OCI-LY7 (cell line): Measurements from ENCODE around the gene VENTX. TPM values are rescaled to one million over a fixed set of nuclear protein-coding genes. Genes with fewer than 3 reads are reported as not detected.

Source experiments
- BruUV-seq: library from RNA; stranded (reverse); fragments of 400-500 nt; replicated peaks from 2 replicates; lab custom pipeline; 2021; lab: Mats Ljungman, UMichigan
- CTCF ChIA-PET: fragments of 300-600 bp; sonication (Branson Sonifier 250); formaldehyde crosslinking; loops from one replicate; lab custom pipeline; 2022; ENCODE audit warnings: antibody characterized with exemption; ENCODE audit not compliant: unreplicated experiment; lab: Charles Lee
- POLR2A ChIA-PET: fragments of 300-600 bp; sonication (Branson Sonifier 250); formaldehyde crosslinking; loops from one replicate; lab custom pipeline; 2022; ENCODE audit warnings: antibody characterized with exemption; lab: Charles Lee
- DNase-seq: peaks from one replicate; pipeline ENCODE4 v3.0.0-alpha.2; 2015; ENCODE audit warnings: low spot score
- H2AFZ ChIP-seq: fragments of 200-600 bp; sonication (generic), shearing (Covaris generic); 2 replicates; pipeline ENCODE4 v1.6.1; 2014; ENCODE audit warnings: mild to moderate bottlenecking, antibody characterized with exemption, low read length, moderate library complexity
- H3K27ac ChIP-seq: fragments of 200-600 bp; sonication (generic); 2 replicates; pipeline ENCODE4 v1.5.1; 2014; ENCODE audit warnings: mixed run types, low read depth, mild to moderate bottlenecking, moderate library complexity, low read length, inconsistent platforms; ENCODE audit not compliant: poor library complexity, severe bottlenecking
- H3K36me3 ChIP-seq: fragments of 200-600 bp; sonication (generic); 2 replicates; pipeline ENCODE4 v1.6.1; 2014; ENCODE audit warnings: mild to moderate bottlenecking, antibody characterized with exemption, low read length, moderate library complexity, mixed read lengths; ENCODE audit not compliant: insufficient read depth
- H3K4me1 ChIP-seq: fragments of 200-600 bp; sonication (generic); 2 replicates; pipeline ENCODE4 v1.5.1; 2014; ENCODE audit warnings: mild to moderate bottlenecking, low read length; ENCODE audit not compliant: insufficient read depth, poor library complexity, severe bottlenecking
- H3K4me2 ChIP-seq: fragments of 200-600 bp; sonication (generic); 2 replicates; pipeline ENCODE4 v1.6.1; 2014; ENCODE audit warnings: mild to moderate bottlenecking, low read length
- H3K4me3 ChIP-seq: fragments of 200-600 bp; sonication (generic); 2 replicates; pipeline ENCODE4 v1.5.1; 2014; ENCODE audit warnings: mild to moderate bottlenecking, low read depth, low read length; ENCODE audit not compliant: poor library complexity, severe bottlenecking
- H3K79me2 ChIP-seq: fragments of 200-600 bp; sonication (generic); 2 replicates; pipeline ENCODE4 v1.6.1; 2016; ENCODE audit warnings: low read depth, mild to moderate bottlenecking, low read length, moderate library complexity, mixed read lengths; ENCODE audit not compliant: insufficient read depth
- H3K9me2 ChIP-seq: fragments of 200-600 bp; sonication (generic); 2 replicates; pipeline ENCODE4 v1.6.1; 2016; ENCODE audit warnings: mild to moderate bottlenecking, low read length, mixed read lengths; ENCODE audit not compliant: insufficient read depth
- H3K9me3 ChIP-seq: fragments of 200-600 bp; sonication (generic); 2 replicates; pipeline ENCODE4 v1.6.1; 2014; ENCODE audit warnings: mild to moderate bottlenecking, mixed run types, low read length, mixed read lengths
- H4K20me1 ChIP-seq: fragments of 200-600 bp; sonication (generic); 2 replicates; pipeline ENCODE4 v1.6.1; 2014; ENCODE audit warnings: mild to moderate bottlenecking, antibody characterized with exemption, low read length, moderate library complexity, mixed read lengths; ENCODE audit not compliant: insufficient read depth
- CTCF ChIP-seq: fragments of 200-600 bp; sonication (generic); conservative IDR thresholded peaks from 2 replicates; pipeline ENCODE4 v1.5.1; 2014; ENCODE audit warnings: mild to moderate bottlenecking, antibody characterized with exemption, low read length, moderate library complexity, mixed read lengths
- EZH2phosphoT487 ChIP-seq: fragments of 200-600 bp; sonication (generic); IDR thresholded peaks from 2 replicates; pipeline ENCODE4 v1.6.1; 2018; ENCODE audit warnings: low read depth, borderline replicate concordance, mild to moderate bottlenecking, mixed run types, antibody characterized with exemption, low read length, moderate library complexity, mixed read lengths
- intact Hi-C: fragments of 100-400 bp; cut with micrococcal nuclease; formaldehyde crosslinking; loops from one replicate; pipeline ENCODE4 v1.10.0; 2022; ENCODE audit not compliant: unreplicated experiment
- total RNA-seq, 2 experiments: library from RNA; depleted of rRNA in 1 of 2; stranded (reverse); fragments of >200 nt in 1 of 2; shearing (Covaris generic) in 1 of 2; gene quantifications; 2 replicates each; pipeline ENCODE4 v1.2.3, GENCODE V29; 2014 to 2022

Gene VENTX
- total RNA-seq, 2 experiments from 2014 or later, result not detected

- peak; percentile 73 for DNase-seq
- TF ChIP-seq CTCF (no peak), EZH2phosphoT487 (no peak)
- POLR2A ChIA-PET, result no interaction called here
- no TSS peak for BruUV-seq
- Histone ChIP-seq H3K27ac (peak overlapping the region; percentile 53), H2AFZ (no peak overlapping the region), H3K4me1 (peaks cover 47% of the 10 kb centered on the region), H3K9me3 (no peaks in the 10 kb centered on the region), H3K36me3 (peaks cover 9% of the 10 kb centered on the region; the same call in 1 of the 2 replicates), H3K4me2 (peak overlapping the region; percentile 33; the same call in 1 of the 2 replicates), H3K9me2 (no peaks in the 10 kb centered on the region), H3K4me3 (no peak overlapping the region), H3K79me2 (no peaks in the 10 kb centered on the region), H4K20me1 (no peaks in the 10 kb centered on the region)
- CTCF ChIA-PET, result no interaction called here
- intact Hi-C loops, result loop anchor here (5.0 kb wide), 1 partner anchor 136 kb away; no protein-coding TSS in a partner anchor
Observed at GRCh38 chr10:133278577-133279265, 41.1 kb downstream of the VENTX start.

DNA sequence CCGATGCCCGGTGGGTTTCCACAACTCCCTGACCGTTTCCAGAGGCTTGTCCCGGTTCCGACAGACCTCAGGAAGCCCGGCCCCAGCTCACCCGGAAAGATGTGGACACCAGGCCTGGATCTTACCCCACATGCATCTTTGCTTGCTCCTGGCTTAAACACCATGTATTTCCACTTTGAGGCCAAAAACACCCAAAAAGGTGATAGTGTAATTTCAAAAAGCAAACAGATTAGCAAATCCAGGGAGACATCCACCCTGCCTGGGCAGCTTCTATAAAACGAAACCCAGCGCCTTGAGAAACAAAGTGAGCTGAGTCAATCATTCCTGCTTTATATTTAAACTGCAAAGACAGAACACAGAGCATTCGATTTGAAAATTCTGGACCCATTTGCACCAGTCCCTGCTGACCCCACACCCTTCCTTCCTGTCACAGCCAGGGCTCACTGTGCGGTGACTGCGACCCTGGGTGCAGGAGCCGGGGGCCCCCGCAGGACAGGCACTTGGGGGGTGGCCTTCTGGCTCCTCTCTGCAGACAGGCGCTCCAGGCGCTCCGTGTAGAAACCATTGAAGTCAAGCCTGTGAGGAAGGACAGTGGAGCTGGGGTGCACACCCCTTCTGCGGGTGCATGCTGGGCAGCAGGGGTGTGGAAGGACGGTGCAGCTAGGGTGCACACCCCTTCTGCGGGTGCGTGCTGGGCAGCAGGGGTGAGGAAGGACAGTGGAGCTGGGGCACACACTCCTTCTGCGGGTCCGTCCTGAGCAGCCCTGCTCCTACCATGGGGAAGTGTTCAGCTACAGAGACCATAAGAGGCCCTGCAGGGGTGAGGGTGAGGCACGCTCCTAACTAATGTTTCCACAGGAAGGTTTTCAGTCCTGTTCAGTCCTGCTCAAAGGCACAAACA lies 41.9 kb downstream of the VENTX start:
- BruUV-seq, result no TSS peak
- ChIA-PET POLR2A (no interaction called here), CTCF (interaction anchor here (0.6 kb wide), 1 partner anchor 25 kb away, joined by 3 read pairs; no protein-coding TSS in a partner anchor)
- Histone ChIP-seq H3K36me3 (peaks cover 18% of the 10 kb centered on the region; the same call in 1 of the 2 replicates), H4K20me1 (no peaks in the 10 kb centered on the region), H3K4me3 (no peak overlapping the region), H3K9me3 (no peaks in the 10 kb centered on the region), H3K4me2 (no peak overlapping the region), H3K79me2 (no peaks in the 10 kb centered on the region), H3K27ac (no peak overlapping the region), H2AFZ (no peak overlapping the region), H3K4me1 (peaks cover 45% of the 10 kb centered on the region), H3K9me2 (no peaks in the 10 kb centered on the region)
- intact Hi-C loops, result loop anchor here (5.0 kb wide), 1 partner anchor 137 kb away; no protein-coding TSS in a partner anchor
- DNase-seq, result no peak
- no peak for TF ChIP-seq CTCF
- TF ChIP-seq EZH2phosphoT487, result no peak
